HepG2 (cell line): ENCODE results near the gene DPEP1. TPM values are rescaled to one million over a fixed set of nuclear protein-coding genes. Genes with fewer than 3 reads are reported as not detected.
A peak's percentile ranks its signal among the peaks of the same experiment; 100 is the strongest.

Source experiments
- ATAC-seq: fragments of 200-7000 bp; cut with Tn5 transposase; 3 replicates; pipeline ENCODE4 v1.9.1; 2020; ENCODE audit warnings: mild to moderate bottlenecking, moderate library complexity
- BruUV-seq: library from RNA; stranded (reverse); fragments of 400-500 nt; replicated peaks from 2 replicates; lab custom pipeline; 2021; lab: Mats Ljungman, UMichigan
- CTCF ChIA-PET: fragments of 300-600 bp; formaldehyde crosslinking; extraction: SDS; loops from one replicate; lab custom pipeline; 2021; ENCODE audit warnings: low total read pairs, inconsistent platforms, low intra/inter-chr PET ratio; lab: Yijun Ruan, JAX
- POLR2A ChIA-PET: fragments of 350-600 bp; sonication (Branson Sonifier 250); formaldehyde crosslinking; loops from one replicate; lab custom pipeline; 2020; ENCODE audit warnings: antibody characterized with exemption, inconsistent platforms; lab: Yijun Ruan, JAX
- DNase-seq: peaks from one replicate; pipeline ENCODE4 v3.0.0-alpha.2; 2015; ENCODE audit warnings: low spot score
- FAIRE-seq: peaks from 3 replicates; lab custom pipeline; 2011; peaks lifted over from hg19 to GRCh38; lab: Jason Lieb, UNC
- H2AFZ ChIP-seq: one replicate; pipeline ENCODE4 v1.6.1; 2011; ENCODE audit warnings: low read length, inconsistent platforms
- H3K27ac ChIP-seq: fragments of 300-600 bp; 3 replicates; pipeline ENCODE4 v1.8.0; 2011; ENCODE audit warnings: mixed run types, mild to moderate bottlenecking, mixed read lengths, low read length, inconsistent platforms; ENCODE audit not compliant: insufficient read depth; ENCODE audit errors: extremely low read length
- H3K27me3 ChIP-seq, 2 experiments: fragments of 200-600 bp in 1 of 2; 2 replicates in 1 of 2; 3 replicates in 1 of 2; pipeline versions ENCODE4 v1.6.0 to v1.8.0; 2011; ENCODE audit warnings: low read length in 2 of 2, mild to moderate bottlenecking in 2 of 2, moderate library complexity in 2 of 2, inconsistent platforms in 1 of 2; ENCODE audit not compliant: insufficient read depth in 2 of 2, control insufficient read depth in 1 of 2
- H3K36me3 ChIP-seq, 2 experiments: fragments of 200-600 bp in 1 of 2; replicated peaks in 1 of 2; 2 replicates in 1 of 2; 3 replicates in 1 of 2; pipeline versions ENCODE4 v1.5.1 to v1.8.0; 2011; ENCODE audit warnings: low read length in 2 of 2, inconsistent platforms in 1 of 2; ENCODE audit not compliant: insufficient read depth in 2 of 2, control insufficient read depth in 1 of 2
- H3K4me1 ChIP-seq: 2 replicates; pipeline ENCODE4 v1.5.1; 2012; ENCODE audit warnings: low read length, inconsistent platforms; ENCODE audit not compliant: insufficient read depth
- H3K4me2 ChIP-seq: 2 replicates; pipeline ENCODE4 v1.6.0; 2011; ENCODE audit warnings: low read depth, low read length, inconsistent platforms
- H3K4me3 ChIP-seq, 3 experiments: fragments of 200-600 bp in 1 of 3; sonication (generic), shearing (Covaris generic) in 1 of 3; replicated peaks in 1 of 3; 2 replicates each; pipeline ENCODE4 v1.5.1; 2011 to 2016; ENCODE audit warnings: low read length in 3 of 3, inconsistent platforms in 2 of 3, low read depth in 2 of 3, mild to moderate bottlenecking in 2 of 3, control low read depth in 1 of 3, mixed read lengths in 1 of 3; ENCODE audit not compliant: insufficient read depth in 1 of 3
- H3K79me2 ChIP-seq: one replicate; pipeline ENCODE4 v1.6.1; 2011; ENCODE audit warnings: low read length, inconsistent platforms; ENCODE audit not compliant: insufficient read depth
- H3K9ac ChIP-seq: 2 replicates; pipeline ENCODE4 v1.6.0; 2011; ENCODE audit warnings: mild to moderate bottlenecking, low read depth, low read length, inconsistent platforms; ENCODE audit not compliant: insufficient read depth
- H3K9me3 ChIP-seq: 2 replicates; pipeline ENCODE4 v1.5.1; 2012; ENCODE audit warnings: mild to moderate bottlenecking, low read length
- H4K20me1 ChIP-seq: 2 replicates; pipeline ENCODE4 v1.6.0; 2011; ENCODE audit warnings: inconsistent platforms, mild to moderate bottlenecking, low read length, moderate library complexity; ENCODE audit not compliant: insufficient read depth
- CHD4 ChIP-seq: fragments of 200-600 bp; sonication (generic); IDR thresholded peaks from 2 replicates; pipeline ENCODE4 v1.7.0; 2017; ENCODE audit warnings: mild to moderate bottlenecking, low read length, borderline replicate concordance
- EEA1 ChIP-seq: sonication (generic); formaldehyde crosslinking; IDR thresholded peaks from 2 replicates; pipeline ENCODE4 v1.5.1; 2020; ENCODE audit warnings: mild to moderate bottlenecking, missing genetic modification reagents, borderline replicate concordance
- ZBTB20 ChIP-seq: sonication (generic); formaldehyde crosslinking; IDR thresholded peaks from 2 replicates; pipeline ENCODE4 v1.8.1; 2023; ENCODE audit warnings: missing genetic modification reagents, low read depth, mild to moderate bottlenecking, borderline replicate concordance
- ZBTB21 ChIP-seq: sonication (generic); formaldehyde crosslinking; IDR thresholded peaks from 2 replicates; pipeline ENCODE4 v1.4.0; 2020; ENCODE audit warnings: missing genetic modification reagents
- ZIK1 ChIP-seq: sonication (generic); formaldehyde crosslinking; IDR thresholded peaks from 2 replicates; pipeline ENCODE4 v1.5.0; 2020; ENCODE audit warnings: mild to moderate bottlenecking, low read depth, missing genetic modification reagents, borderline replicate concordance
- ZNF567 ChIP-seq: sonication (generic); formaldehyde crosslinking; IDR thresholded peaks from 2 replicates; pipeline ENCODE4 v1.8.1; 2023; ENCODE audit warnings: mild to moderate bottlenecking, missing genetic modification reagents, borderline replicate concordance
- ZNF772 ChIP-seq: sonication (generic); formaldehyde crosslinking; IDR thresholded peaks from 2 replicates; pipeline ENCODE4 v1.5.0; 2020; ENCODE audit warnings: mild to moderate bottlenecking, missing genetic modification reagents
- WGBS: methylation state at CpG from one replicate; pipeline ENCODE4 v1.1.6; 2017; ENCODE audit warnings: low lambda C conversion rate; 5-methylcytosine and 5-hydroxymethylcytosine counted together
- in situ Hi-C: cut with HindIII; loops from 2 replicates; pipeline ENCODE4 v1.10.0; 2017; ENCODE audit warnings: low pct_unique_long_range_greater_than_20kb; ENCODE audit not compliant: extremely low pct_ligation_motif_present
- intact Hi-C: fragments of 100-400 bp; cut with micrococcal nuclease; formaldehyde crosslinking; loops from one replicate; pipeline ENCODE4 v1.10.0; 2022; ENCODE audit not compliant: unreplicated experiment
- polyA plus RNA-seq, 8 experiments: library from polyadenylated mRNA; depleted of rRNA in 3 of 8; stranded (reverse) in 7 of 8; unstranded in 1 of 8; fragments of >200 nt; fragmentation: Illumina TruSeq in 4 of 8; extraction: Trizol in 4 of 8; gene quantifications; 2 replicates each; pipeline versions ENCODE4 v1.2.1 to v1.2.3, GENCODE V29; 2011 to 2016; ENCODE audit warnings: low read depth in 4 of 8, missing spikeins in 1 of 8, mixed read lengths in 1 of 8; ENCODE audit not compliant: insufficient read depth in 1 of 8
- total RNA-seq, 5 experiments: library from RNA; depleted of rRNA; stranded (reverse); fragments of >200 nt; fragmentation: Illumina TruSeq; extraction: Trizol; gene quantifications; 2 replicates each; pipeline ENCODE4 v1.2.3, GENCODE V29; 2016; ENCODE audit warnings: low read depth in 1 of 5
- TF ChIP-seq, protein P1 (sequence below): IDR thresholded peaks from 2 replicates; pipeline ENCODE4 v1.6.1; 2016; ENCODE audit warnings: missing compliant biosample characterization, missing genetic modification reagents, borderline replicate concordance
- TF ChIP-seq, protein P2 (sequence below): sonication (generic); formaldehyde crosslinking; IDR thresholded peaks from 2 replicates; pipeline ENCODE4 v1.5.1; 2020; ENCODE audit warnings: mild to moderate bottlenecking, missing genetic modification reagents, moderate library complexity
- TF ChIP-seq, protein P3 (sequence below): sonication (generic); formaldehyde crosslinking; IDR thresholded peaks from 2 replicates; pipeline ENCODE4 v1.4.0; 2020; ENCODE audit warnings: missing genetic modification reagents

DPEP1 gene
- total and polyA plus RNA-seq, 2 of the 13 experiments (the other 11 are each of a cell fraction or from before 2014, with no cell fraction given), result 37.6 to 52.2 TPM

DNA sequence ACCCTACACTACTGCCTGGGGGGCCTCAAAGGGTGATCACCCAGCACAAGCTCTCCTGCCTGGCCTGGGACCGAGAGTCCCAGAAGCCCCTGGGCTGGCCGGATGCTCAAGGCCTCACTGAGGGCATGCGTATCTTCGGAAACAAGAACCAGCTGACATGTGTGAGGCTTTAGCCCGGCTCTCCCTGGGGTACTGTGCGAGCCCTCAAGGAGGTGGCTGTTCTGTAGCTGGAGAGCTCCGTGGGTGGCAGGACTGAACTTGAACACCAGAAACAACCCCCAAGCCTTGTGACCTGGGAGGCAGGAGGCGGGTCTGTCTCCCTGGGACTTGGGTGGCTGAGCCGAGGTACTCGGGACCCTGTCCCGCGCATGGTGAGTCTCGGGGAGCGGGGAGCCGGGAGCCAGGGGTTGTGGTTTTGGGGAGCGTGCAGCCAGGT, 7.0 kb downstream of the DPEP1 start (continued):
- TF ChIP-seq ZIK1 (CRISPR knock-in tag) (peak; percentile 50; the same call in 1 of the 2 replicates), ZBTB20 (CRISPR knock-in tag) (no peak), ZNF772 (CRISPR knock-in tag) (no peak)
- TF ChIP-seq, protein P1, sequence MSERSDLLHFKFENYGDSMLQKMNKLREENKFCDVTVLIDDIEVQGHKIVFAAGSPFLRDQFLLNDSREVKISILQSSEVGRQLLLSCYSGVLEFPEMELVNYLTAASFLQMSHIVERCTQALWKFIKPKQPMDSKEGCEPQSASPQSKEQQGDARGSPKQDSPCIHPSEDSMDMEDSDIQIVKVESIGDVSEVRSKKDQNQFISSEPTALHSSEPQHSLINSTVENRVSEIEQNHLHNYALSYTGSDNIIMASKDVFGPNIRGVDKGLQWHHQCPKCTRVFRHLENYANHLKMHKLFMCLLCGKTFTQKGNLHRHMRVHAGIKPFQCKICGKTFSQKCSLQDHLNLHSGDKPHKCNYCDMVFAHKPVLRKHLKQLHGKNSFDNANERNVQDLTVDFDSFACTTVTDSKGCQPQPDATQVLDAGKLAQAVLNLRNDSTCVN (CRISPR knock-in tag), result no peak
- TF ChIP-seq, protein P2, sequence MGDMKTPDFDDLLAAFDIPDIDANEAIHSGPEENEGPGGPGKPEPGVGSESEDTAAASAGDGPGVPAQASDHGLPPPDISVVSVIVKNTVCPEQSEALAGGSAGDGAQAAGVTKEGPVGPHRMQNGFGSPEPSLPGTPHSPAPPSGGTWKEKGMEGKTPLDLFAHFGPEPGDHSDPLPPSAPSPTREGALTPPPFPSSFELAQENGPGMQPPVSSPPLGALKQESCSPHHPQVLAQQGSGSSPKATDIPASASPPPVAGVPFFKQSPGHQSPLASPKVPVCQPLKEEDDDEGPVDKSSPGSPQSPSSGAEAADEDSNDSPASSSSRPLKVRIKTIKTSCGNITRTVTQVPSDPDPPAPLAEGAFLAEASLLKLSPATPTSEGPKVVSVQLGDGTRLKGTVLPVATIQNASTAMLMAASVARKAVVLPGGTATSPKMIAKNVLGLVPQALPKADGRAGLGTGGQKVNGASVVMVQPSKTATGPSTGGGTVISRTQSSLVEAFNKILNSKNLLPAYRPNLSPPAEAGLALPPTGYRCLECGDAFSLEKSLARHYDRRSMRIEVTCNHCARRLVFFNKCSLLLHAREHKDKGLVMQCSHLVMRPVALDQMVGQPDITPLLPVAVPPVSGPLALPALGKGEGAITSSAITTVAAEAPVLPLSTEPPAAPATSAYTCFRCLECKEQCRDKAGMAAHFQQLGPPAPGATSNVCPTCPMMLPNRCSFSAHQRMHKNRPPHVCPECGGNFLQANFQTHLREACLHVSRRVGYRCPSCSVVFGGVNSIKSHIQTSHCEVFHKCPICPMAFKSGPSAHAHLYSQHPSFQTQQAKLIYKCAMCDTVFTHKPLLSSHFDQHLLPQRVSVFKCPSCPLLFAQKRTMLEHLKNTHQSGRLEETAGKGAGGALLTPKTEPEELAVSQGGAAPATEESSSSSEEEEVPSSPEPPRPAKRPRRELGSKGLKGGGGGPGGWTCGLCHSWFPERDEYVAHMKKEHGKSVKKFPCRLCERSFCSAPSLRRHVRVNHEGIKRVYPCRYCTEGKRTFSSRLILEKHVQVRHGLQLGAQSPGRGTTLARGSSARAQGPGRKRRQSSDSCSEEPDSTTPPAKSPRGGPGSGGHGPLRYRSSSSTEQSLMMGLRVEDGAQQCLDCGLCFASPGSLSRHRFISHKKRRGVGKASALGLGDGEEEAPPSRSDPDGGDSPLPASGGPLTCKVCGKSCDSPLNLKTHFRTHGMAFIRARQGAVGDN (CRISPR knock-in tag), result peak; percentile 93

DNA sequence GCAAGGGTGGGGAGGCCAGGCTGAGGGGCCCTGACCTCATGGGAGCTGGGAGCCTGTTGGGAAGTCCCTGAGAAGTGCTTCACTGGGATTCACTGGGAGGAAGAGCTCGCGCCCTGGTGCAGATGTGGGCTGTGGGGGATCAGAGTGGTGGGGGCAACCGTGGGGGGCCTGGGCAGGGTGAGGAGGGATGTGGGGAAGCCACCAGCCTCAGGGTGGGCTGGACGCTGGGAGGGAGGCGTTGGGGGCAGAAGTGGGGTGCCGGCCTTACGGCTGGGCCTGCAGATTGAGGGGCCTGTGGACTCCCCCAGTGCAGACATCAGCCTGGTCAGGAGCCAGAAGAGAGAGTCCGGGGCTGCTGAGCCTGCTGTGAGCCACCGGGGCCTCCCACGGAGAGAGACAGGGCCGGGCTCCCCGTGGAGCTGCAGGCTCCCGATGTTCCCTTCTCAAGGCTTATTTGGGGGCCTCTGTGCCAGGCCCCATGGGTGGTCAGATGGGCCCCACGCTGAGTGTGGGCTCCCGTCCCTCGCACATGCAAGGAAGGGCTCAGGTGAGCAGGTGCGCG, 7.8 kb downstream of the DPEP1 start:
- intact Hi-C loops, result no loop called here
- H3K4me1 ChIP-seq, result peaks cover 81% of the 10 kb centered on the region
- no peak overlapping the region for H3K27ac ChIP-seq
- in situ Hi-C loops, result no loop called here
- peak overlapping the region; percentile 62 for H3K4me2 ChIP-seq
- H3K9ac ChIP-seq, result no peak overlapping the region
- ChIA-PET CTCF (no interaction called here), POLR2A (no interaction called here)
- FAIRE-seq, result no peak
- H3K27me3 ChIP-seq, result peaks cover 0 to 2% of the 10 kb centered on the region in 2 experiments; a peak in 1 of 5 replicates
- no peak overlapping the region for H2AFZ ChIP-seq
- no peaks in the 10 kb centered on the region for H3K9me3 ChIP-seq
- WGBS, result 74% methylated on average over 13 of the region's 18 CpGs
- H3K4me3 ChIP-seq, result peak overlapping the region in 1 of 3 experiments; percentile 52; a peak in 1 of 6 replicates
- BruUV-seq, result no TSS peak
- H4K20me1 ChIP-seq, result no peaks in the 10 kb centered on the region
- H3K36me3 ChIP-seq, result no peaks in the 10 kb centered on the region
- peak; percentile 8 for ATAC-seq
- H3K79me2 ChIP-seq, result no peaks in the 10 kb centered on the region
- no peak for DNase-seq
- TF ChIP-seq ZBTB21 (CRISPR knock-in tag) (no peak), CHD4 (no peak), ZNF567 (CRISPR knock-in tag) (no peak), EEA1 (0 out of 2 replicates have a peak, but pooled peaks have one; percentile 18)
- TF ChIP-seq, protein P3, sequence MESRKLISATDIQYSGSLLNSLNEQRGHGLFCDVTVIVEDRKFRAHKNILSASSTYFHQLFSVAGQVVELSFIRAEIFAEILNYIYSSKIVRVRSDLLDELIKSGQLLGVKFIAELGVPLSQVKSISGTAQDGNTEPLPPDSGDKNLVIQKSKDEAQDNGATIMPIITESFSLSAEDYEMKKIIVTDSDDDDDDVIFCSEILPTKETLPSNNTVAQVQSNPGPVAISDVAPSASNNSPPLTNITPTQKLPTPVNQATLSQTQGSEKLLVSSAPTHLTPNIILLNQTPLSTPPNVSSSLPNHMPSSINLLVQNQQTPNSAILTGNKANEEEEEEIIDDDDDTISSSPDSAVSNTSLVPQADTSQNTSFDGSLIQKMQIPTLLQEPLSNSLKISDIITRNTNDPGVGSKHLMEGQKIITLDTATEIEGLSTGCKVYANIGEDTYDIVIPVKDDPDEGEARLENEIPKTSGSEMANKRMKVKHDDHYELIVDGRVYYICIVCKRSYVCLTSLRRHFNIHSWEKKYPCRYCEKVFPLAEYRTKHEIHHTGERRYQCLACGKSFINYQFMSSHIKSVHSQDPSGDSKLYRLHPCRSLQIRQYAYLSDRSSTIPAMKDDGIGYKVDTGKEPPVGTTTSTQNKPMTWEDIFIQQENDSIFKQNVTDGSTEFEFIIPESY (CRISPR knock-in tag), result 0 out of 2 replicates have a peak, but pooled peaks have one; percentile 20
